ENCODE results near the gene ARHGAP35.

Gene ARHGAP35

DNA sequence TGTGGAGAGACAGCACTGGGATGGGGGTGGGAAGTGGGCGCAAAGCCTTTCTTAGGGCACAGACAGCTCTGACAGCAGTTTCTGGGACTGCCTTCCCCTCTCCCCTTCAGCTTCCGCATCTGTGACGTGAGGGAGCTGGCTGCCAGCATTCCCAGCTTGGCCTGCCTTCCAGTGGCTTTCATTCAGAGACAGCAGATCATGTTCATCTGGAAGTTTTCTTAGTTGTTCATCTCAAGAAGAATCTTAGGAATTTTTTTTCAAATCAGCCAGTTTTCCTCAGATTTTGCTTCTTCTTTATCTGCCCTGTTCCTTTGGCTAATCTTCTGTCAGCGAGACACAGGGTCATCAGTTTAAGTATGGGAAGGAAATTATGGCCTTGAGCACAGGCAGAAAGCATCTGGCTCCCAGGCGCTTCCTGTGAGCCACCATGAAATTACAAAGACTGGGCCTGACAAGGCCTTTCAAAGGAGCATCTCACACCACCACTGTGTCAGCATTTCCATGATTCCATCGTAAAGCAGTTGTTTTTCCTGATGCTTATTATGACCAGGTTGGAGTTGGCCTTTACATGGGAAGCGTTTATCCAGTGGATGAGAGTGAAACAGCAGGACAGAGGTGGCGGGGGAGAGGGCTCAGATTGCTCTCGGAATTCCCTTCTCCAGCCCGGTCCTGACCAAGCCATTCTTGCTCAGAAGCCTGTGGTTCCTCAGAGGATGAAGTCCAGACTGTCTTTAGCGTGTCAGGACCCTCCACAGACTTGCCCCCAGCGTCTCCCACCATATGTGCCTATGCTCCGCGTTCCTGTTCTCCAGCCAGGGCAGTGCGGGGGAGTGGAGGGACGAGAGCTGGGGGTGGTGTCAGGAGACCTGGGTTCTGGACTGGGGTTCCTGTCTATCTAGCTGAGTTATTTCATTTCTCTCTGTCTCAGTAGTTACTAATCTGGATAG lies 43.6 kb downstream of the ARHGAP35 start:
- DNase-seq (ENCODE audit: low read depth) = no peak

DNA sequence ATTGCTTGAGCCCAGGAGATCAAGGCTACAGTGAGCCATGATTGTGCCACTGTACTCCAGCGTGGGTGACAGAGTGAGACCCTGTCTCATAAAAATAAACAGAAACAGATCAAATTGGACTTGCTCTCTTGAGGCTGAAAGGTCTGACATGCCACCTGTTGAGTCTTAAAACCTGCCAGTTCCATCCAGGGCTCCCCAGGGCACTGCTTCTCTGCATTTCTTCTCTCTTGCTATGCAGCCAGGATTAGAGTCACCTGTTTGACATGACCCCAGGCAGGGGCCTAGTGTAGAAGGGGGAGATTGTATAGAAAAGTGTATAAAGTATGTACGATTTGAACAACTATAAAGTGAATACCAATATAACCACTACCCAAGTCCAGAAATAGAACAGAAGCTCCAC lies 45.4 kb downstream of the ARHGAP35 start:
- DNase-seq (ENCODE audit: low read depth) = no peak

DNA sequence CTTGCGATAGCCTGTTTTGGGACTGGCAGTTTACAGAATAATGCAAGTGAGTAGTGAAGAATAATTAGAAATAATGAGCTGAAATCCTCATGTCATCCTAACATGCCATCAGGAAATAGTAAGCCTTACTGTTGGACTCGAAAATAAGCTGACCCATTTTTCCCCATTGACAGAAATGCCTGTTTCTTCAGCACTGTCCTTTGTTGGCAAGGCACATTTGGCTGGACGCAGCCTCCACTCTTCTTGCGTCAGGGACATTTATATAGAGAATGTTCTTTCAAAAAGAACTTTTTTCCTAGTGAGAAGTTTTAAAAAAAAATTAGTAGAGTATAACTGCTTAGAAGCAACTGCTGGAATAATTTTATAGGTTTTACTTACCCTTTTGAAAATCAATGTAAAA lies 47.1 kb downstream of the ARHGAP35 start:
- no peak for DNase-seq (ENCODE audit: low read depth)

DNA sequence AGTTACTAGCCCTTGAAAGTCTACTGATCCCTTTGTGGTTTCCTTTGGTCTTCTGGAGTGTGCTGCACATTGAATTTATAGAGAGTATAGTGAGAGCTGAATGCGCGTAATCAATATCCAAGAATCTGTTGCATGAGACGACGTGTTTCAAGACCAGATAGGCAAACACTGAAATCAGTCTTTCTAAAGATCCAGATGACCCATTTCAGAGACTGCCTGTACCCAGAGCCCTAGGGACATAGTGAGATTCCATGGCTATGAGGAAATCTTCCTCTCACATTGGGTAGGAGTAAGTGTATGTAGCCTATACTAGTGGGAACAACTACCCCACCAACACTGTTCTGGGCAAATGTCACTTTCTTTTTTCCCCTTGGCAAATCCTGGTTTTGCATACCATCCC lies 48.6 kb downstream of the ARHGAP35 start:
- DNase-seq (ENCODE audit: low read depth) = no peak

All from T follicular helper cell (primary cell).